ENCODE data around the gene ERICH3. TPM values are rescaled to one million over a fixed set of nuclear protein-coding genes. Genes with fewer than 3 reads are reported as not detected.

The ERICH3 gene
- polyA plus RNA-seq, 1 donor: 1.1 TPM

DNA sequence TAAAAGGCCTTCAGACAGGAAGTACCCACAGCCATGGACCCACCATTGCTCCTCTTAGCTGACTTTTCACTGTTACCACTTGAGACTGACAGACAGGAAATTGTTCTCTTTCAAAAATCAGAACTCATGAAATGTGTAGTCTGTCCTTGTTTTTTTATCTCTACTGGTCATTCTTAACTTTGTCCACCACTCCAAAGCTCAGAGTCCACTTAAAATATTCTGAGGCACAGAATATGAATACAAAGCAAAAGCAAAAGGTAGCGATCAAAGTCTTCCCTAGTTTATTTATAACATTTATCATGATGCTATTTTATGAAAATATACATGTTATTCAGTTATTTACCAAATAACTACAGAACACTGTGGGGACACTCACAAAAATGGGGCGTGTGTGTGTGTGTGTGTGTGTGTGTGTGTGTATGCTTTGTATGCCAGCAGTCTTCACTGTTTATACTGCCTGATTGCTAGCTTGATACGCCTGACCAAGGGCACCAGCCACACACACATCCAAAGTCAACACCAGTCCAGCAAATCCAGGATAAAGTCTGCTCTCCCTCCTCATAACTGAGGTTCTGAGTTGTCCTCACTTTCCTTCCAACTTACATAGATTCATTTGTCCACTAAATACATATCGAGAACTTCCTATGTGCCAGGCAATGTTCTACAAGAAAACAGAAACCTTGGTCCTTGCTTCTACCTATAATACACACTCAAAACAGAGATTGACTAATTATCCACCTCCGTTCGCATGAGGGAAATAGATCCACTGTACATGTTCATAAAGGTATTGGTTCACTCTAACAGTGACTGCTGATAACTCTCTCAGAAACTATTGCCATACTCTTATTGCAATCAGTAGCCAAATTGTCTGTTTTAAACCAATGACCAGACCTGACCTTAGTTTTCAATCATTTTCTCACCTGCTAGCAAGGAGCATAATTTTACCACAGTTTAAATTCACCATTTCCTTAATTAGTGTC is 79.4 kb downstream of the ERICH3 start:
- Histone ChIP-seq H3K4me1 (ENCODE audit: control insufficient read depth, insufficient read depth, low read length) (no peaks in the 10 kb centered on the region), H3K9me3 (ENCODE audit: control insufficient read depth, low read depth, low read length) (no peaks in the 10 kb centered on the region), H3K27me3 (ENCODE audit: control insufficient read depth, insufficient read depth, low read length) (no peaks in the 10 kb centered on the region), H3K27ac (ENCODE audit: low read length) (no peak overlapping the region), H3K36me3 (ENCODE audit: control insufficient read depth, insufficient read depth, low read length) (no peaks in the 10 kb centered on the region), H3K4me3 (ENCODE audit: low read length) (no peak overlapping the region)
- WGBS (ENCODE audit: insufficient coverage, low lambda C conversion rate): 100% methylated on average over 1 of the region's 6 CpGs
- no peak for DNase-seq

DNA sequence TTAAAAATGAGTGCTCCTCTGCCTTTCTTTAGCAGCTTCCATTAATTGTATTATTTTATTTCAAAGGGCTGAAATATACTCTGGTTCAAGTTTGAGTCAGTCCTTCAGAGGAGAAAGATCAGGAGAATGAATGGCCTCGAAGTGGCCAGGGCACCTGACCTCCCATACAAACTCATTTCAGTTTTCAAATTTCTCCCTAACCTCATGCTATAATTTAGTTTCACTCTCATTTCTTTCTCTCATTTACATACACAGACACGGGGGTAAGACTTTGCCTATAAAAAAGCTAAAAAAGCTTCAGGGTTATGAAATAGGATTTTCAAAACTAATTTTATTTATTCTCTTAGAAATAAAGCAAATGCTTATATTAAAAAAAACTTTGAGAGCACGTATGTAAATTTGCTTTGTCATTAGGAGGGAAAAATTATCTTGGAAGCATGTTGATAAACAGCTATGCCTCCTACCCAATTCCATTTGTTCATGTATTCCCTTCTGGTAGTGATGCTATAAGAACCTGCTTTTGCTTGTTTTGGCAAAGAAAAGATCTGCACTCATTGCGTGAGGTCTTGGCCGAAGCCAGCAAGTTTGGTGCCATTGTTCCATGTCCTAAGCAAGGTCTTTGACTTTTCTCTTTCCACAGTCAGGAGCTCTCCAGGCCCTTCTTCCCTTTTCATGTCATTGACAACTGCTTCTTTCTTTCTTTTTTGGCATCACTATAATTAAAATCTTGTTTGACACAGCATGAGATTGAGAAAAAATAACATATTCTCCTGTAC is 80.8 kb downstream of the ERICH3 start:
- 88% methylated on average over 1 of the region's 5 CpGs for WGBS (ENCODE audit: insufficient coverage, low lambda C conversion rate)

DNA sequence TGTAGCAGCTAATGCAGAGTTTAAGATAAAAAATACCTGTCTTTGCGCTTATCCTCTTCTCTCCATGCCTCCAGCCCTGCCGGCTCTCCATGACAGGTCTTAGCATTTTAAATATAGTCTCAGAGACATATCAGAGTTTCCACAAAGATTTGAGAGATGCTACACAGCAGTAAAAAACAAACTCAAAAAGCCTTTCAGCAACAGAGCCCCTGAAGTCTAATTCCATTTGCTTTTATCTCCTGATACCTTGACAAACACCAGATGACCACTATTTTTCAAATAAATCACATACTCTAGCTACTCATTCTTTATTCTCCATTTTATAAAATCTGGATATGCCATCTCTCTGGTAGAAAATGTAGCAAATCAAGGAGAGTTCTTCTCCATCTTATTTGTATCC is 81.6 kb downstream of the ERICH3 start:
- whole genome bisulfite sequencing (ENCODE audit: insufficient coverage, low lambda C conversion rate): no CpG with 5 or more reads among the region's 2 CpGs

More for the DNA sequence above, 80.8 kb downstream of the ERICH3 start:
- no peaks in the 10 kb centered on the region for H3K4me1 ChIP-seq (ENCODE audit: control insufficient read depth, insufficient read depth, low read length)
- no peak overlapping the region for H3K4me3 ChIP-seq (ENCODE audit: low read length)
- DNase-seq: no peak
- no peaks in the 10 kb centered on the region for H3K36me3 ChIP-seq (ENCODE audit: control insufficient read depth, insufficient read depth, low read length)
- H3K9me3 ChIP-seq (ENCODE audit: control insufficient read depth, low read depth, low read length): no peaks in the 10 kb centered on the region
- no peaks in the 10 kb centered on the region for H3K27me3 ChIP-seq (ENCODE audit: control insufficient read depth, insufficient read depth, low read length)
- no peak overlapping the region for H3K27ac ChIP-seq (ENCODE audit: low read length)

DNA sequence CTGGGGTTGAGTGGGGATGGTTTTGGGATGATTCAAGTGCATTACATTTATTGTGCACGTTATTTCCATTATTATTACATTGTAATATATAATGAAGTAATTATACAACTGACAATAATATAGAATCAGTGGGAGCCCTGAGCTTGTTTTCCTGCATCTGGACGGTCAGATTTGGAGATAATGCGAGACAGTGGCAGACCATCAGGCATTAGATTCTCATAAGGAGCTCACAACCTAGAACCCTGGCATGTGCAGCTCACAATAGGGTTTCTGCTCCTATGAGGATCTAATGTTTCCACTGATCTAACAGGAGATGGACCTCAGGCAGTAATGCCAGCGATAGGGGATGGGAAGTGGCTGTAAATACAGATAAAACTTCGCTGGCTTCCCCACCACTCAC is 83.3 kb downstream of the ERICH3 start:
- H3K4me1 ChIP-seq (ENCODE audit: control insufficient read depth, insufficient read depth, low read length): no peaks in the 10 kb centered on the region
- H3K4me3 ChIP-seq (ENCODE audit: low read length): no peak overlapping the region
- no peak overlapping the region for H3K27ac ChIP-seq (ENCODE audit: low read length)
- no peaks in the 10 kb centered on the region for H3K9me3 ChIP-seq (ENCODE audit: control insufficient read depth, low read depth, low read length)
- no peak for DNase-seq
- no peaks in the 10 kb centered on the region for H3K36me3 ChIP-seq (ENCODE audit: control insufficient read depth, insufficient read depth, low read length)
- no peaks in the 10 kb centered on the region for H3K27me3 ChIP-seq (ENCODE audit: control insufficient read depth, insufficient read depth, low read length)
- no CpG with 5 or more reads among the region's 5 CpGs for WGBS (ENCODE audit: insufficient coverage, low lambda C conversion rate)

More for the DNA sequence above, 81.6 kb downstream of the ERICH3 start:
- Histone ChIP-seq H3K4me1 (ENCODE audit: control insufficient read depth, insufficient read depth, low read length) (no peaks in the 10 kb centered on the region), H3K27ac (ENCODE audit: low read length) (no peak overlapping the region), H3K9me3 (ENCODE audit: control insufficient read depth, low read depth, low read length) (no peaks in the 10 kb centered on the region), H3K36me3 (ENCODE audit: control insufficient read depth, insufficient read depth, low read length) (no peaks in the 10 kb centered on the region), H3K27me3 (ENCODE audit: control insufficient read depth, insufficient read depth, low read length) (no peaks in the 10 kb centered on the region), H3K4me3 (ENCODE audit: low read length) (no peak overlapping the region)
- no peak for DNase-seq

DNA sequence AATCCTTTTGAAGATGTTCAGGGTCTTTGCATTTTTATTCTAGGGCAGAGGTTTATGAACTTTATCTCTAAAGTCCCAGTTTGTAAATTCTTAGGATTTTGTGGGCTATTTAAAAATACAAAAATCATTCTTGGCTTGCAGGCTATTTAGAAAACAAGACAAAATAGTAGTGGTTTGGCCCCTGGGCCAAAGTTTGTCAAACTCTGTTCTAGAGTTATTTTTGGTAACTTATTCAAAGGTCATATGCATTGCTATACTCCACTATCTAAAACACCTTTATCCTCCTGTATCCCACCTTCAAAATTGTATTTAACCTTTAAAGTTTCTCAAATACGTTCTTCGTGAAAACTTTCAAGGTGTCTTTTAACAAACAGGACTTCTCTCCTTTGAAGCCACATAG is 85.7 kb downstream of the ERICH3 start:
- DNase-seq: no peak
- H3K36me3 ChIP-seq (ENCODE audit: control insufficient read depth, insufficient read depth, low read length): no peaks in the 10 kb centered on the region
- WGBS (ENCODE audit: insufficient coverage, low lambda C conversion rate): 93% methylated on average over 2 of the region's 2 CpGs

DNA sequence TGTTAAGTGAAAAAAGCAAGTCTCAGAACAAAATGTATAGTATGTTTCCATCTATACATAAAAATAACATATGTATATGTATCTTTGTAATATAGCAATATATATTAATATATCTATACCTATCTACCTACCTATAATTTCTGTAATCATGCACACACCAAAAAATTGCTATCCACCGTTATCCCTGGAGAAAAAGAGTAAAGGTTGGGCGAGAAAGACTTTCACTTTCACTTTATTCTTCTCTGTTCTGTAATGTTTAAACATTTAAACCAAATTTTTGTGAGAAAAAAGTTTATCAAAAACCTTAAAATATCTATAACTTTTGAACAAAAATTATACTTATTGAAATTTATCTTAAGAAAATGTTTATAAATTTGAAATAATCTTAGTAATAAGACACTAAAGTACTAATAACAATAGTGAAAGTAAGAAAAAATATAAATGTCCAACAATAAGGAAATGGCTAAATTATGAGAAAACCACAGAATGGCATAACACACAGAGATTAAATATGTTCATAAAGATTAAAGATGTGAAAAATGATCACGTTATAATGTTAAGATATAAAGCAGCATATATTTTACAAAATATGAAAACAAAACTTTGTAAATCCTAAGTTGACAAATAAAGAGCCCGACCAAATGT is 87.2 kb downstream of the ERICH3 start:
- Histone ChIP-seq H3K4me3 (ENCODE audit: low read length) (no peak overlapping the region), H3K27me3 (ENCODE audit: control insufficient read depth, insufficient read depth, low read length) (no peaks in the 10 kb centered on the region), H3K27ac (ENCODE audit: low read length) (no peak overlapping the region), H3K36me3 (ENCODE audit: control insufficient read depth, insufficient read depth, low read length) (no peaks in the 10 kb centered on the region), H3K9me3 (ENCODE audit: control insufficient read depth, low read depth, low read length) (no peaks in the 10 kb centered on the region), H3K4me1 (ENCODE audit: control insufficient read depth, insufficient read depth, low read length) (no peaks in the 10 kb centered on the region)
- DNase-seq: no peak
- 84% methylated on average over 4 of the region's 4 CpGs for WGBS (ENCODE audit: insufficient coverage, low lambda C conversion rate)

More for the DNA sequence above, 85.7 kb downstream of the ERICH3 start:
- no peak overlapping the region for H3K27ac ChIP-seq (ENCODE audit: low read length)
- H3K27me3 ChIP-seq (ENCODE audit: control insufficient read depth, insufficient read depth, low read length): no peaks in the 10 kb centered on the region
- H3K4me1 ChIP-seq (ENCODE audit: control insufficient read depth, insufficient read depth, low read length): no peaks in the 10 kb centered on the region
- no peak overlapping the region for H3K4me3 ChIP-seq (ENCODE audit: low read length)
- no peaks in the 10 kb centered on the region for H3K9me3 ChIP-seq (ENCODE audit: control insufficient read depth, low read depth, low read length)

DNA sequence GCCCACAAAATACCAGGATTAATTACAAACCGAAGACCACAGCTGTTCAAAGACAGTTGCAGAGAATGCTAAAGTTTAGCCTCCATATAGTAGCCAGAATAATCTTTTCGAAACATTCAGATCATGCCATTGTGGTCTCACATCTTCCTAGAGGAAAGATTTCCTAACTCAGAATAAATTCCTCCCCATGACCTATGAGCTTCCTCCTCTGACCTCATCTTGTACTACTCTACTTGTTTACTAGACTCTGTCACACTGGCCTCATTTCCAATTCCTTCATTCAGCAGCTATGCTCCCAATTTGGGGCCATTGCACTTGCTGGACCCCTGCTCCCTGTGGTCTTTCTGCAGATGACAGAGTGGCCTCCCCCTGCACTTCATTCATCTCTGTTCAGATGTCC is 89.4 kb downstream of the ERICH3 start:
- H3K4me1 ChIP-seq (ENCODE audit: control insufficient read depth, insufficient read depth, low read length): no peaks in the 10 kb centered on the region
- H3K27me3 ChIP-seq (ENCODE audit: control insufficient read depth, insufficient read depth, low read length): no peaks in the 10 kb centered on the region
- no peak overlapping the region for H3K4me3 ChIP-seq (ENCODE audit: low read length)
- no peaks in the 10 kb centered on the region for H3K9me3 ChIP-seq (ENCODE audit: control insufficient read depth, low read depth, low read length)
- H3K36me3 ChIP-seq (ENCODE audit: control insufficient read depth, insufficient read depth, low read length): no peaks in the 10 kb centered on the region
- no peak for DNase-seq
- no CpG with 5 or more reads among the region's 2 CpGs for WGBS (ENCODE audit: insufficient coverage, low lambda C conversion rate)
- no peak overlapping the region for H3K27ac ChIP-seq (ENCODE audit: low read length)

DNA sequence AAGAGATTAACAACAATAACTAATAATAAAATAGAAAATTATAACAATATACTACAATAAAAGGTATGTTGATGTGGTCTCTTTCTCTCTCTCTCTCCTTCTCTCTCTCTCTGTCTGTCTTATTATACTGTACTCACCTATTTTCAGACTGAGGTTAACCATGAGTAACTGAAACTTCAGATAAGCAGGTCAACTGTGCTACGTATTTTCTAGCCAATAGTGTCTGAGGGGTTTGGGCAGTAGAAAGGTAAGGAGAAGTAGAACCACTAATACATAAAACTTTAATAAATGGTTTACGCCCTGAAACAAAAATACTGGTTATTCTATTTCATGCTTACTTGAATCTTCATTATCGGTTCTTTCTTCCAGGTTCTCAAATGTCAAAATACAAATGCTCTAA is 90.2 kb downstream of the ERICH3 start:
- Histone ChIP-seq H3K27me3 (ENCODE audit: control insufficient read depth, insufficient read depth, low read length) (no peaks in the 10 kb centered on the region), H3K36me3 (ENCODE audit: control insufficient read depth, insufficient read depth, low read length) (no peaks in the 10 kb centered on the region), H3K27ac (ENCODE audit: low read length) (no peak overlapping the region), H3K4me3 (ENCODE audit: low read length) (no peak overlapping the region), H3K9me3 (ENCODE audit: control insufficient read depth, low read depth, low read length) (no peaks in the 10 kb centered on the region), H3K4me1 (ENCODE audit: control insufficient read depth, insufficient read depth, low read length) (no peaks in the 10 kb centered on the region)
- WGBS (ENCODE audit: insufficient coverage, low lambda C conversion rate): 100% methylated on average over 1 of the region's 3 CpGs
- no peak for DNase-seq

DNA sequence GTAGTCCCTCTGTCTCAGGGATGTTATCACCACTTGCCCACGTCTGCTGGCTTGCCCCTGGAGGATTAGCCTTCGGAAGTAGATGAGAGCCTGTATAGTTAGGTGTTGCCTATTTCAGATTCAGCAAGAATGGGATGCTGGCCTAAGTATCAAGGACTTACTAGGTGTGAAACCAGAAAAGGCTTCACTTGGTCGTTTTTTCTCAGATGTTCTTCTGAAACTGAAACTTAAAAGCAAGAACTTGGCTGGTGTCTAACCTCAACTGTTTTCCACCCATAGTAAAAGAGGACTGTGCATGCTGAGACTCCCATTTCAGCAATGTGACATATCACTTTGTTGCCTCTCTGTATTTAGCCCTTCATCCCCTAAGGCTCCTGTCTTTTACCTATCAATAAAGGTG is 94.2 kb downstream of the ERICH3 start:
- whole genome bisulfite sequencing (ENCODE audit: insufficient coverage, low lambda C conversion rate): no CpG with 5 or more reads among the region's 3 CpGs
- Histone ChIP-seq H3K36me3 (ENCODE audit: control insufficient read depth, insufficient read depth, low read length) (no peaks in the 10 kb centered on the region), H3K4me3 (ENCODE audit: low read length) (no peak overlapping the region), H3K4me1 (ENCODE audit: control insufficient read depth, insufficient read depth, low read length) (no peaks in the 10 kb centered on the region), H3K27ac (ENCODE audit: low read length) (no peak overlapping the region), H3K9me3 (ENCODE audit: control insufficient read depth, low read depth, low read length) (no peaks in the 10 kb centered on the region), H3K27me3 (ENCODE audit: control insufficient read depth, insufficient read depth, low read length) (no peaks in the 10 kb centered on the region)
- DNase-seq: no peak

DNA sequence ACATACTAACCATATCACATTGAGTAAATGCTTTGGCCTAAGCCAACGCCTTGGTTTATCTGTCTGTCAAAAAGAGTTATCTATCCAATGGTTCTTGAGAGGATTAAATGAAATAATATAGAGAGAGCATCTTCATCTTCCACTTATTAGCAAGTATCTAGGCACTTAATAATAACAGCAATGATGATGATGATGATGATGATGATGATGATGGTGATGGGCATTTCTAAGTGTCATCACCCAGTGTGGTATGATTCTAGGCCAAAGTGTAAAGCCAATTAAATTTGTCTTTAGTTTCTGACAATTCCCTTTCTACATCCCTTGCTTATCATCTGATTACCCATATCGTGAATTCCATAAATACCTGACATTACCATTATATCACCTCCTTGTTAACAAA is 95.5 kb downstream of the ERICH3 start:
- Histone ChIP-seq H3K36me3 (ENCODE audit: control insufficient read depth, insufficient read depth, low read length) (no peaks in the 10 kb centered on the region), H3K27ac (ENCODE audit: low read length) (no peak overlapping the region), H3K4me3 (ENCODE audit: low read length) (no peak overlapping the region), H3K27me3 (ENCODE audit: control insufficient read depth, insufficient read depth, low read length) (no peaks in the 10 kb centered on the region), H3K4me1 (ENCODE audit: control insufficient read depth, insufficient read depth, low read length) (no peaks in the 10 kb centered on the region), H3K9me3 (ENCODE audit: control insufficient read depth, low read depth, low read length) (no peaks in the 10 kb centered on the region)
- no peak for DNase-seq
- WGBS (ENCODE audit: insufficient coverage, low lambda C conversion rate): no CpG with 5 or more reads among the region's 2 CpGs
